ENCODE measurements around the gene SH3BGRL2.
"Not testable (repeated sequence)": the region's sequence is repeated elsewhere in the genome, so short reads cannot be mapped to it uniquely, and the experiment has no call there.

The SH3BGRL2 gene

GRCh38 chr6:79671600-79672266 is 40.6 kb downstream of the SH3BGRL2 start:
- peak; percentile 15 to 68 for DNase-seq (ENCODE audit: low read depth in 2 of 2)

GRCh38 chr6:79672631-79673111 is 41.5 kb downstream of the SH3BGRL2 start:
- peak; percentile 49 to 63 for DNase-seq (ENCODE audit: low read depth in 2 of 2)

More at GRCh38 chr6:79671600-79672266, 40.6 kb downstream of the SH3BGRL2 start:
- no peak for TF ChIP-seq CTCF (IDR thresholded peaks at IDR 0.05; ENCODE audit: low read depth, low read length)
- no peak overlapping the region for H3K4me3 ChIP-seq (replicated peaks in 1 of 2; ENCODE audit: low read depth in 2 of 2, low read length in 2 of 2)

GRCh38 chr6:79673947-79674346 is 42.8 kb downstream of the SH3BGRL2 start:
- H3K4me3 ChIP-seq (replicated peaks in 1 of 2; ENCODE audit: low read depth in 2 of 2, low read length in 2 of 2): no peak overlapping the region
- no peak for DNase-seq (ENCODE audit: low read depth in 2 of 2)
- no peak for TF ChIP-seq CTCF (IDR thresholded peaks at IDR 0.05; ENCODE audit: low read depth, low read length)

More at GRCh38 chr6:79672631-79673111, 41.5 kb downstream of the SH3BGRL2 start:
- TF ChIP-seq CTCF (IDR thresholded peaks at IDR 0.05; ENCODE audit: low read depth, low read length): peak; percentile 58
- no peak overlapping the region for H3K4me3 ChIP-seq (replicated peaks in 1 of 2; ENCODE audit: low read depth in 2 of 2, low read length in 2 of 2)

GRCh38 chr6:79676785-79677736 is 45.9 kb downstream of the SH3BGRL2 start:
- TF ChIP-seq CTCF (IDR thresholded peaks at IDR 0.05; ENCODE audit: low read depth, low read length): no peak
- no peak overlapping the region for H3K4me3 ChIP-seq (replicated peaks in 1 of 2; ENCODE audit: low read depth in 2 of 2, low read length in 2 of 2)
- DNase-seq (ENCODE audit: low read depth in 2 of 2): no peak

- H3K4me3 ChIP-seq (replicated peaks in 1 of 2; ENCODE audit: low read depth in 2 of 2, low read length in 2 of 2); DNase-seq (ENCODE audit: low read depth in 2 of 2): not testable (repeated sequence)
Measured at GRCh38 chr6:79682682-79683081, 51.6 kb downstream of the SH3BGRL2 start.

- TF ChIP-seq CTCF (IDR thresholded peaks at IDR 0.05; ENCODE audit: low read depth, low read length): no peak
- H3K4me3 ChIP-seq (replicated peaks in 1 of 2; ENCODE audit: low read depth in 2 of 2, low read length in 2 of 2): no peak overlapping the region
- DNase-seq (ENCODE audit: low read depth in 2 of 2): no peak
Measured at GRCh38 chr6:79684876-79685275, 53.7 kb downstream of the SH3BGRL2 start.
